ENCODE measurements around the gene ATXN2. TPM values are rescaled to one million over a fixed set of nuclear protein-coding genes. Genes with fewer than 3 reads are reported as not detected.
"Not testable (repeated sequence)": the region's sequence is repeated elsewhere in the genome, so short reads cannot be mapped to it uniquely, and the experiment has no call there.

The ATXN2 gene
- total and polyA plus RNA-seq, 10 donors, result 7.7 to 77.8 (median 56.8) TPM

- WGBS, 5 donors, result 85 to 93% (median 90%) methylated on average over 6 of the region's 6 CpGs
- no peak overlapping the region for H3K27ac ChIP-seq
- H3K27me3 ChIP-seq (replicated peaks in 1 of 7), result no peaks in the 10 kb centered on the region
- H3K4me1 ChIP-seq, result peaks cover 7 to 51% (median 28%) of the 10 kb centered on the region in 6 donors
- no peaks in the 10 kb centered on the region for H3K9me3 ChIP-seq
- no peak overlapping the region for H3K4me3 ChIP-seq
- intact Hi-C loops (cut with DNase I; ENCODE audit: low total_unique reads), result no loop called here
- DNase-seq, result no peak
- TF ChIP-seq POLR2AphosphoS5 (IDR thresholded peaks at IDR 0.05), result no peak
- no peak for TF ChIP-seq POLR2A (IDR thresholded peaks at IDR 0.05)
- no peak for TF ChIP-seq CTCF (IDR thresholded peaks at IDR 0.05 in 8 of 11, conservative IDR thresholded peaks at IDR 0.05 in 3 of 11)
- H3K36me3 ChIP-seq, result peaks cover 0 to 31% (median 0%) of the 10 kb centered on the region in 6 donors
These were observed 29.6 kb downstream of the ATXN2 start for GRCh38 chr12:111569363-111570083.

DNA sequence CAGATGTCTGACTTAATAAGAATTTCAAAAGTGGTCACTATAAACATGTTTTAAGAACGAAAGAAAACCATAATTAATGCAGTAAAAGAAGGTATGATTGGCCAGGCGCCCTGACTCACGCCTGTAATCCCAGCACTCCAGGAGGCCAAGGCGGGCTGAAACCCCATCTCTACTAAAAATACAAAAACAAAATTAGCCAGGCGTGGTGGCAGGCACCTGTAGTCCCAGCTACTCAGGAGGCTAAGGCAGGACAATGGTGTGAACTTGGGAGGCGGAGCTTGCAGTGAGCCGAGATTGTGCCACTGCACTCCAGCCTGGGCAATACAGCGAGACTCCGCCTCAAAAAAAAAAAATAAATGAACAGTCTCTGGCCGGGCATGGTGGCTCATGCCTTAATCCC, 38.3 kb downstream of the ATXN2 start:
- H3K9me3 ChIP-seq; intact Hi-C loops (cut with DNase I; ENCODE audit: low total_unique reads); DNase-seq; H3K4me3 ChIP-seq; H3K27ac ChIP-seq; H3K27me3 ChIP-seq (replicated peaks in 1 of 7): not testable (repeated sequence)
- Histone ChIP-seq H3K36me3 (peaks cover 0 to 21% (median 0%) of the 10 kb centered on the region in 6 donors), H3K4me1 (peaks cover 0 to 81% (median 22%) of the 10 kb centered on the region in 6 donors)
- 93 to 97% (median 94%) methylated on average over 9 to 10 of the region's 10 CpGs for WGBS, 5 donors

GRCh38 chr12:111558107-111558376, 41.1 kb downstream of the ATXN2 start:
- Histone ChIP-seq H3K9me3 (peaks cover 0 to 14% (median 10%) of the 10 kb centered on the region in 8 donors), H3K4me3 (no peak overlapping the region), H3K27ac (no peak overlapping the region), H3K36me3 (peaks cover 0 to 19% (median 0%) of the 10 kb centered on the region in 6 donors), H3K27me3 (replicated peaks in 1 of 7) (no peaks in the 10 kb centered on the region), H3K4me1 (peaks cover 0 to 66% (median 15%) of the 10 kb centered on the region in 6 donors)
- WGBS, 5 donors, result 79 to 91% (median 85%) methylated on average over 3 of the region's 3 CpGs
- DNase-seq, result no peak
- TF ChIP-seq POLR2AphosphoS5 (IDR thresholded peaks at IDR 0.05) (no peak), POLR2A (IDR thresholded peaks at IDR 0.05) (no peak), CTCF (IDR thresholded peaks at IDR 0.05 in 8 of 11, conservative IDR thresholded peaks at IDR 0.05 in 3 of 11) (no peak)
- intact Hi-C loops (cut with DNase I; ENCODE audit: low total_unique reads), result no loop called here

DNA sequence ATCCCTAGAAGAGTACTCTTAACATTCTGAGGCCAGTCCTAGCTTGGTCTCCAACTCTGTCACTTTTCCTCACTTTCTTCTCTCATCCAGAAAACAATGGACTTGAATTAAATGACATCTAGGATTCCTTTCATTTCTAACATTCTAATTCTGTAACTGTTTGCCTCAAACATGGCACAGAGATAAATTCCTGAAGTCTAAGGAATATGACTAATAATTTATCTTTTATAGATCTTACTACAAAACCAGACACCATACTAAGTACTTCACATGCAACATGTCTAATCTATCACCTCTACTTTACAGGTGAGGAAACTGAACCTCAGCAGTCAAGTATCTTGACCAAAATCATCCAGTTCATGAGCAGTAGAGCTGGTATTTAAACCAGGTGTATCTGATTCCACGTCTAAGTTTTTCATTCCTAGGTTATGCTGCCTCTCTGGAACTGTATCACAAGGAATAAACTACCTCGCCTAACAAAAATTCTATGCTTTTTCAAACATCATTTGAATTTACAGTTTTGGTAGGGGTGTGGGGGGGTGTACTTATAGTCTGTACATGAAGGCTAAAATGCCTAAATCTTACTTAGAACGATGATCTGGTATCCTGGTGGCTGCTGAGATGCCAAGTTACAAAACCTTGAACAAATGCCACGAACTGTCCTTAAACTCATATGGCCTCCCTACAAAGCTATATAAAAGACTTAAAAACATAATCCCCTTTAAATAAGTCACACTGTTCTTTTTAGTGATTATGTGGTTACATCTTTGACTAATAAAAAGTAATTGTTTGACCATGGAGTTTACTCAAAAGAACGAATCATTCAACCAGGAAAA, 41.6 kb downstream of the ATXN2 start:
- H3K4me3 ChIP-seq, result no peak overlapping the region
- H3K36me3 ChIP-seq, result peaks cover 0 to 19% (median 0%) of the 10 kb centered on the region in 6 donors
- no peak overlapping the region for H3K27ac ChIP-seq
- 73 to 76% (median 74%) methylated on average over 5 of the region's 5 CpGs for WGBS, 5 donors
- no peak for TF ChIP-seq CTCF (IDR thresholded peaks at IDR 0.05 in 8 of 11, conservative IDR thresholded peaks at IDR 0.05 in 3 of 11)
- TF ChIP-seq POLR2A (IDR thresholded peaks at IDR 0.05), result no peak
- TF ChIP-seq POLR2AphosphoS5 (IDR thresholded peaks at IDR 0.05), result no peak
- H3K9me3 ChIP-seq, result peaks cover 0 to 14% (median 10%) of the 10 kb centered on the region in 8 donors
- intact Hi-C loops (cut with DNase I; ENCODE audit: low total_unique reads), result no loop called here
- DNase-seq, result no peak
- no peaks in the 10 kb centered on the region for H3K27me3 ChIP-seq (replicated peaks in 1 of 7)
- peaks cover 0 to 62% (median 13%) of the 10 kb centered on the region in 6 donors for H3K4me1 ChIP-seq
